ENCODE data around the gene RBBP9. TPM values are rescaled to one million over a fixed set of nuclear protein-coding genes. Genes with fewer than 3 reads are reported as not detected.

Gene RBBP9
- 10.4 to 12.2 TPM (median 12.1 TPM) in 3 replicates for total RNA-seq (2021)
- percentile 84 among the genes with signal in this experiment for Bru-seq, nascent RNA
- long read RNA-seq, experiment 1, transcript RBBP9-201 (5 exons, 3,861 nt) = major isoform, 37 of 61 reads
- long read RNA-seq, experiment 1, transcript RBBP9-202 (4 exons, 830 nt) = minor isoform, 14 of 61 reads
- long read RNA-seq, experiment 1, partial matches to known transcripts = 6 of 61 reads
- long read RNA-seq, experiment 1, other reads (novel, unspliced or antisense) = 4 of 61 reads
- long read RNA-seq, experiment 2, partial matches to known transcripts = 0 of 15 reads
- long read RNA-seq, experiment 2, other reads (novel, unspliced or antisense) = 14 of 15 reads
- long read RNA-seq, experiment 3, partial matches to known transcripts = 1 of 1 reads
- long read RNA-seq, experiment 3, other reads (novel, unspliced or antisense) = 0 of 1 reads

GRCh38 chr20:18496740-18497592, at the start of gene RBBP9:
RBBP9 (minus strand) TSS chr20:18497225; CDS start chr20:18497167, 58 bp downstream.
- POLR2A ChIA-PET = interaction anchor here (1.6 to 3.3 kb wide), 2 partner anchors 11 to 30 kb away, joined by 6 to 43 read pairs; partner anchors contain the start of genes DZANK1, POLR3F and SEC23B
- peaks cover 12% of the 10 kb centered on the region for H3K4me1 Mint-ChIP-seq
- TF ChIP-seq KAT7 (CRISPR knock-in tag; IDR thresholded peaks at IDR 0.05; ENCODE audit: borderline replicate concordance) (0 out of 2 replicates have a peak, but pooled peaks have one; percentile 63), FOXJ3 (CRISPR knock-in tag; IDR thresholded peaks at IDR 0.05; ENCODE audit: borderline replicate concordance) (no peak), NR2C2 (CRISPR knock-in tag; IDR thresholded peaks at IDR 0.05) (no peak), FOXP1 (CRISPR knock-in tag; IDR thresholded peaks at IDR 0.05; ENCODE audit: borderline replicate concordance) (peak; percentile 52; the same call in 1 of the 2 replicates), ZNF138 (CRISPR knock-in tag; conservative IDR thresholded peaks at IDR 0.05) (no peak), SP1 (CRISPR knock-in tag; conservative IDR thresholded peaks at IDR 0.05) (peak; percentile 58; the same call in 1 of the 2 replicates), E2F1 (CRISPR knock-in tag; IDR thresholded peaks at IDR 0.05) (no peak), ATF1 (CRISPR knock-in tag; IDR thresholded peaks at IDR 0.05) (no peak), HMGXB4 (CRISPR knock-in tag; IDR thresholded peaks at IDR 0.05) (no peak), SMAD4 (CRISPR knock-in tag; IDR thresholded peaks at IDR 0.05) (no peak), NFE2L1 (CRISPR knock-in tag; IDR thresholded peaks at IDR 0.05) (no peak), JAZF1 (CRISPR knock-in tag; IDR thresholded peaks at IDR 0.05) (no peak), PRRX2 (CRISPR knock-in tag; IDR thresholded peaks at IDR 0.05) (no peak), ZSCAN18 (CRISPR knock-in tag; IDR thresholded peaks at IDR 0.05) (no peak), CBFB (CRISPR knock-in tag; IDR thresholded peaks at IDR 0.05; ENCODE audit: low read depth) (no peak), ZNF512 (CRISPR knock-in tag; IDR thresholded peaks at IDR 0.05; ENCODE audit: borderline replicate concordance) (no peak), FOXK1 (CRISPR knock-in tag; IDR thresholded peaks at IDR 0.05) (peak; percentile 39; the same call in 1 of the 2 replicates), ZNF317 (CRISPR knock-in tag; IDR thresholded peaks at IDR 0.05; ENCODE audit: borderline replicate concordance, low read depth) (no peak)
- TF ChIP-seq, protein P1, sequence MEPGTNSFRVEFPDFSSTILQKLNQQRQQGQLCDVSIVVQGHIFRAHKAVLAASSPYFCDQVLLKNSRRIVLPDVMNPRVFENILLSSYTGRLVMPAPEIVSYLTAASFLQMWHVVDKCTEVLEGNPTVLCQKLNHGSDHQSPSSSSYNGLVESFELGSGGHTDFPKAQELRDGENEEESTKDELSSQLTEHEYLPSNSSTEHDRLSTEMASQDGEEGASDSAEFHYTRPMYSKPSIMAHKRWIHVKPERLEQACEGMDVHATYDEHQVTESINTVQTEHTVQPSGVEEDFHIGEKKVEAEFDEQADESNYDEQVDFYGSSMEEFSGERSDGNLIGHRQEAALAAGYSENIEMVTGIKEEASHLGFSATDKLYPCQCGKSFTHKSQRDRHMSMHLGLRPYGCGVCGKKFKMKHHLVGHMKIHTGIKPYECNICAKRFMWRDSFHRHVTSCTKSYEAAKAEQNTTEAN (CRISPR knock-in tag; IDR thresholded peaks at IDR 0.05) = no peak
- TF ChIP-seq, protein P2, sequence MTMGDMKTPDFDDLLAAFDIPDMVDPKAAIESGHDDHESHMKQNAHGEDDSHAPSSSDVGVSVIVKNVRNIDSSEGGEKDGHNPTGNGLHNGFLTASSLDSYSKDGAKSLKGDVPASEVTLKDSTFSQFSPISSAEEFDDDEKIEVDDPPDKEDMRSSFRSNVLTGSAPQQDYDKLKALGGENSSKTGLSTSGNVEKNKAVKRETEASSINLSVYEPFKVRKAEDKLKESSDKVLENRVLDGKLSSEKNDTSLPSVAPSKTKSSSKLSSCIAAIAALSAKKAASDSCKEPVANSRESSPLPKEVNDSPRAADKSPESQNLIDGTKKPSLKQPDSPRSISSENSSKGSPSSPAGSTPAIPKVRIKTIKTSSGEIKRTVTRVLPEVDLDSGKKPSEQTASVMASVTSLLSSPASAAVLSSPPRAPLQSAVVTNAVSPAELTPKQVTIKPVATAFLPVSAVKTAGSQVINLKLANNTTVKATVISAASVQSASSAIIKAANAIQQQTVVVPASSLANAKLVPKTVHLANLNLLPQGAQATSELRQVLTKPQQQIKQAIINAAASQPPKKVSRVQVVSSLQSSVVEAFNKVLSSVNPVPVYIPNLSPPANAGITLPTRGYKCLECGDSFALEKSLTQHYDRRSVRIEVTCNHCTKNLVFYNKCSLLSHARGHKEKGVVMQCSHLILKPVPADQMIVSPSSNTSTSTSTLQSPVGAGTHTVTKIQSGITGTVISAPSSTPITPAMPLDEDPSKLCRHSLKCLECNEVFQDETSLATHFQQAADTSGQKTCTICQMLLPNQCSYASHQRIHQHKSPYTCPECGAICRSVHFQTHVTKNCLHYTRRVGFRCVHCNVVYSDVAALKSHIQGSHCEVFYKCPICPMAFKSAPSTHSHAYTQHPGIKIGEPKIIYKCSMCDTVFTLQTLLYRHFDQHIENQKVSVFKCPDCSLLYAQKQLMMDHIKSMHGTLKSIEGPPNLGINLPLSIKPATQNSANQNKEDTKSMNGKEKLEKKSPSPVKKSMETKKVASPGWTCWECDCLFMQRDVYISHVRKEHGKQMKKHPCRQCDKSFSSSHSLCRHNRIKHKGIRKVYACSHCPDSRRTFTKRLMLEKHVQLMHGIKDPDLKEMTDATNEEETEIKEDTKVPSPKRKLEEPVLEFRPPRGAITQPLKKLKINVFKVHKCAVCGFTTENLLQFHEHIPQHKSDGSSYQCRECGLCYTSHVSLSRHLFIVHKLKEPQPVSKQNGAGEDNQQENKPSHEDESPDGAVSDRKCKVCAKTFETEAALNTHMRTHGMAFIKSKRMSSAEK (CRISPR knock-in tag; IDR thresholded peaks at IDR 0.05; ENCODE audit: borderline replicate concordance) = no peak
- TF ChIP-seq, protein P3, sequence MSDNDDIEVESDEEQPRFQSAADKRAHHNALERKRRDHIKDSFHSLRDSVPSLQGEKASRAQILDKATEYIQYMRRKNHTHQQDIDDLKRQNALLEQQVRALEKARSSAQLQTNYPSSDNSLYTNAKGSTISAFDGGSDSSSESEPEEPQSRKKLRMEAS (CRISPR knock-in tag; IDR thresholded peaks at IDR 0.05) = 0 out of 2 replicates have a peak, but pooled peaks have one; percentile 22

More at GRCh38 chr20:18496740-18497592, at the start of gene RBBP9:
- DNase-seq (ENCODE audit: low spot score) (peak; percentile 90), ATAC-seq (peak; percentile 100)
- CTCF ChIA-PET = interaction anchor here (1.4 to 1.5 kb wide), 2 partner anchors 10 to 61 kb away, joined by 5 to 6 read pairs; no protein-coding TSS in a partner anchor
- no peaks in the 10 kb centered on the region for H3K9me3 Mint-ChIP-seq
- H3K36me3 Mint-ChIP-seq = peaks cover 14% of the 10 kb centered on the region
- no peaks in the 10 kb centered on the region; the same call in 1 of the 2 replicates for H3K27me3 Mint-ChIP-seq (ENCODE audit: low read depth)
- H3K27ac Mint-ChIP-seq = peak within 1 kb of the TSS; percentile 89
- peak within 1 kb of the TSS; percentile 98 for H3K4me3 Mint-ChIP-seq

All from WTC11 (cell line).